Naive thymus-derived CD4-positive, alpha-beta T cell (primary cell): ENCODE data around the gene MAML2. TPM values are rescaled to one million over a fixed set of nuclear protein-coding genes. Genes with fewer than 3 reads are reported as not detected.
A peak's percentile ranks its signal among the peaks of the same experiment; 100 is the strongest.

Source experiments
- ATAC-seq: fragments of 150-1000 bp; cut with Tn5 transposase; 2 replicates; pipeline ENCODE4 v1.10.0; 2021; ENCODE audit warnings: mild to moderate bottlenecking, moderate library complexity
- CTCF ChIA-PET: fragments of 350-600 bp; sonication (Branson Sonifier 250); formaldehyde crosslinking; loops from one replicate; lab custom pipeline; 2021; ENCODE audit warnings: antibody characterized with exemption; lab: Charles Lee
- POLR2A ChIA-PET: fragments of 350-600 bp; sonication (Branson Sonifier 250); formaldehyde crosslinking; loops from one replicate; lab custom pipeline; 2021; ENCODE audit warnings: antibody characterized with exemption, inconsistent platforms; lab: Charles Lee
- DNase-seq, 9 donors: peaks; one replicate each; pipeline versions ENCODE4 v3.0.0 to v3.0.0-alpha.2; 2020 to 2022; ENCODE audit warnings: mixed read lengths in 1 of 9
- H3K27ac ChIP-seq: one replicate; pipeline ENCODE4 v1.7.0; 2013; ENCODE audit warnings: mild to moderate bottlenecking, low read depth, low read length, moderate library complexity
- H3K27me3 ChIP-seq, 2 donors: one replicate each; pipeline ENCODE4 v1.7.0; 2013; ENCODE audit warnings: low read length in 2 of 2, mild to moderate bottlenecking in 2 of 2, moderate library complexity in 2 of 2; ENCODE audit not compliant: control insufficient read depth in 2 of 2, insufficient read depth in 2 of 2
- H3K36me3 ChIP-seq, 3 experiments: 1 replicate in 2 of 3; 2 replicates in 1 of 3; pipeline ENCODE4 v1.7.0; 2013; ENCODE audit warnings: low read length in 3 of 3, mild to moderate bottlenecking in 3 of 3, moderate library complexity in 1 of 3; ENCODE audit not compliant: insufficient read depth in 3 of 3, control insufficient read depth in 2 of 3
- H3K4me1 ChIP-seq, 2 donors: one replicate each; pipeline ENCODE4 v1.7.0; 2013; ENCODE audit warnings: low read length in 2 of 2, mild to moderate bottlenecking in 2 of 2, moderate library complexity in 1 of 2; ENCODE audit not compliant: control insufficient read depth in 2 of 2, insufficient read depth in 2 of 2
- H3K4me3 ChIP-seq: 2 replicates; pipeline ENCODE4 v1.7.0; 2013; ENCODE audit warnings: mild to moderate bottlenecking, low read length
- H3K9me3 ChIP-seq, 3 experiments: 1 replicate in 2 of 3; 2 replicates in 1 of 3; pipeline ENCODE4 v1.7.0; 2013; ENCODE audit warnings: low read length in 3 of 3; ENCODE audit not compliant: control insufficient read depth in 2 of 3
- H3K27ac Mint-ChIP-seq, 9 donors: one replicate each; pipeline ENCODE4 v1.8.0; 2020 to 2022; ENCODE audit warnings: mixed read lengths in 9 of 9, mild to moderate bottlenecking in 8 of 9, moderate library complexity in 5 of 9, inconsistent platforms in 2 of 9
- H3K27me3 Mint-ChIP-seq, 5 donors: one replicate each; pipeline ENCODE4 v1.8.0; 2021 to 2022; ENCODE audit warnings: mixed read lengths in 5 of 5, mild to moderate bottlenecking in 1 of 5
- H3K36me3 Mint-ChIP-seq, 5 donors: one replicate each; pipeline ENCODE4 v1.8.0; 2020 to 2022; ENCODE audit warnings: mixed read lengths in 5 of 5, mild to moderate bottlenecking in 3 of 5, inconsistent platforms in 1 of 5
- H3K4me1 Mint-ChIP-seq, 7 donors: one replicate each; pipeline ENCODE4 v1.8.0; 2020 to 2022; ENCODE audit warnings: mixed read lengths in 7 of 7, mild to moderate bottlenecking in 3 of 7, inconsistent platforms in 1 of 7
- H3K4me3 Mint-ChIP-seq, 10 donors: one replicate each; pipeline ENCODE4 v1.8.0; 2020 to 2022; ENCODE audit warnings: mild to moderate bottlenecking in 10 of 10, mixed read lengths in 10 of 10, moderate library complexity in 6 of 10, inconsistent platforms in 2 of 10
- H3K9me3 Mint-ChIP-seq, 11 donors: one replicate each; pipeline ENCODE4 v1.8.0; 2020 to 2022; ENCODE audit warnings: mixed read lengths in 11 of 11, mild to moderate bottlenecking in 4 of 11, inconsistent platforms in 1 of 11, moderate library complexity in 1 of 11
- intact Hi-C, 2 donors: fragments of 100-400 bp; cut with micrococcal nuclease; formaldehyde crosslinking; loops; one replicate each; pipeline ENCODE4 v1.15.1; 2023
- polyA plus RNA-seq, 2 donors: library from polyadenylated mRNA; unstranded; fragments of 300-500 nt; fragmentation: Illumina TruSeq; gene quantifications; one replicate each; pipeline ENCODE4 v1.2.3, GENCODE V29; 2021
- total RNA-seq, 6 experiments: library from RNA in 5 of 6; stranded (reverse) in 5 of 6; gene quantifications; 1 replicate in 5 of 6; 2 replicates in 1 of 6; pipeline ENCODE4 v1.2.3 and lab custom pipeline; 2021 to 2026

The MAML2 gene
- total and polyA plus RNA-seq, 7 experiments from 2014 or later = 12.6 to 81.3 (median 52.5) TPM

DNA sequence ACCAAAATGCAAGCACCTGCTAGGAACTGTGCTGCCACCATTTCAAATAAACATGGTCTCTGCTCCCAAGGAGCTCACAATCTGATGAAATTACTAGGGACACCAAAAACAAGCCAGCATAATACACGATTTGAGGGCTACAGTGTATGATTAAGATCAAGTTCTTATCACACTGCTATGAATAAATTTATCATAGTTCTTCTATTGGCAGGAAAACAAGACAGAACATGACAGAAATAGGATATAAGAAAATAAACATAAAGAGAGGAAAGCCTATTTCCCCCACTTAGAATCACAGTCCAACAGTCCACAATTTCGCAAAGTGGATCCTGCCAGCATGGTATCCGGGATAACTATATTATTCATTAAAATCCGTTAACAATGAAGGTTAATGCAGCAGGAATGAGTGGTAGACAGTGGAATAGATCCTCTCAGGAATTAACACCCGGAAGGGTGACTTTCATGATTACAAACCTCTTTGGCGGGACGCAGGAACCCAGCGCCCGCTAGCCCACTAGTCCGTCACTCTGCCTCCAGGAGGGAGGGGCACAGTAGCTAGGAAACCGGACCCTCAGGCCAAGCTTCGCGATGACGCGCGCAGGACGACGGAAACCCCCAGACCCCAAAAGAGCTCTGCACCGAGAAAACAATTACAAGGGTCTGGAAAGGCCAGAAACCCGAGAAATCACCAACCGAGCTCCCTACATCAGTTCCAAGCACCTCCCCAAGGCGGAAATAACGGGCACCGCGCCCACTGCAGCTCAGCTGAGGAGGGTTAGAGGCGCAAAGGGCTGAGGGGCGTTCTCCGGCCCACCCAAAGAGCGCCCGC lies 46.1 kb upstream of the MAML2 start:
- H3K27ac ChIP-seq = peak overlapping the region; percentile 86
- H3K4me1 ChIP-seq = peaks cover 18% of the 10 kb centered on the region in 2 donors
- H3K27me3 ChIP-seq = no peaks in the 10 kb centered on the region
- H3K27me3 Mint-ChIP-seq = no peaks in the 10 kb centered on the region
- DNase-seq (no peak), ATAC-seq (peak; percentile 65)
- peak overlapping the region; percentile 84 to 99 (median 94) for H3K4me3 Mint-ChIP-seq
- peaks cover 0 to 11% (median 3%) of the 10 kb centered on the region in 11 donors for H3K9me3 Mint-ChIP-seq
- peaks cover 0 to 4% (median 0%) of the 10 kb centered on the region in 3 experiments for H3K36me3 ChIP-seq
- H3K4me1 Mint-ChIP-seq = peaks cover 36 to 73% (median 66%) of the 10 kb centered on the region in 7 donors
- intact Hi-C loops = loop anchor here (1.0 to 5.0 kb wide), 13 partner anchors 46 to 1416 kb away; partner anchors contain the start of genes CEP57 (in 1 of the 2), CWC15 (in 1 of the 2), ENDOD1 (in 1 of the 2) and FAM76B (in 1 of the 2)
- peak overlapping the region; percentile 71 to 97 (median 91) for H3K27ac Mint-ChIP-seq
- no peaks in the 10 kb centered on the region for H3K9me3 ChIP-seq
- peaks cover 2 to 25% (median 14%) of the 10 kb centered on the region in 5 donors for H3K36me3 Mint-ChIP-seq
- peak overlapping the region; percentile 66 for H3K4me3 ChIP-seq
- CTCF ChIA-PET = interaction anchor here (0.7 to 2.2 kb wide), 11 partner anchors 7 to 1066 kb away, joined by 3 to 10 read pairs (median 4); partner anchors contain the start of gene MAML2
- POLR2A ChIA-PET = interaction anchor here (0.6 to 2.1 kb wide), 16 partner anchors 14 to 1416 kb away, joined by 3 to 13 read pairs (median 5); partner anchors contain the start of genes CEP57, CWC15, FAM76B and KDM4D

GRCh38 chr11:96385187-96385586 lies 42.2 kb upstream of the MAML2 start:
- H3K27me3 Mint-ChIP-seq = no peaks in the 10 kb centered on the region
- POLR2A ChIA-PET = no interaction called here
- peaks cover 5 to 22% (median 10%) of the 10 kb centered on the region in 5 donors for H3K36me3 Mint-ChIP-seq
- H3K9me3 ChIP-seq = no peaks in the 10 kb centered on the region
- H3K27me3 ChIP-seq = no peaks in the 10 kb centered on the region
- DNase-seq (no peak), ATAC-seq (no peak)
- no peaks in the 10 kb centered on the region for H3K9me3 Mint-ChIP-seq
- H3K27ac ChIP-seq = no peak overlapping the region
- H3K4me3 Mint-ChIP-seq = peak overlapping the region in 6 of 10 donors; percentile 1 to 43 (median 26)
- H3K4me1 Mint-ChIP-seq = peaks cover 27 to 67% (median 56%) of the 10 kb centered on the region in 7 donors
- H3K4me1 ChIP-seq = peaks cover 8 to 14% of the 10 kb centered on the region in 2 donors
- peaks cover 0 to 11% (median 0%) of the 10 kb centered on the region in 3 experiments for H3K36me3 ChIP-seq
- H3K4me3 ChIP-seq = no peak overlapping the region
- intact Hi-C loops = loop anchor here (5.0 kb wide), 3 partner anchors 148 to 463 kb away; partner anchors contain the start of gene MTMR2 (in 1 of the 2)
- peak overlapping the region in 8 of 9 donors; percentile 14 to 86 (median 68) for H3K27ac Mint-ChIP-seq
- CTCF ChIA-PET = no interaction called here

GRCh38 chr11:96384156-96384555 lies 41.2 kb upstream of the MAML2 start:
- Mint-ChIP-seq H3K9me3 (no peaks in the 10 kb centered on the region), H3K4me1 (peaks cover 29 to 66% (median 56%) of the 10 kb centered on the region in 7 donors), H3K27ac (peak overlapping the region; percentile 72 to 93 (median 88)), H3K27me3 (no peaks in the 10 kb centered on the region), H3K4me3 (peak overlapping the region; percentile 30 to 84 (median 71)), H3K36me3 (peaks cover 5 to 31% (median 19%) of the 10 kb centered on the region in 5 donors)
- ChIA-PET CTCF (interaction anchor here (0.7 to 0.8 kb wide), 3 partner anchors 10 to 1230 kb away, joined by 3 to 4 read pairs (median 3); no protein-coding TSS in a partner anchor), POLR2A (no interaction called here)
- Histone ChIP-seq H3K27me3 (no peaks in the 10 kb centered on the region), H3K27ac (peak overlapping the region; percentile 57), H3K4me1 (peaks cover 8 to 14% of the 10 kb centered on the region in 2 donors), H3K9me3 (no peaks in the 10 kb centered on the region), H3K4me3 (no peak overlapping the region), H3K36me3 (peaks cover 0 to 7% (median 5%) of the 10 kb centered on the region in 3 experiments)
- ATAC-seq (no peak), DNase-seq (peak in 4 of 9 donors; percentile 8 to 17 (median 12))
- intact Hi-C loops = no loop called here

DNA sequence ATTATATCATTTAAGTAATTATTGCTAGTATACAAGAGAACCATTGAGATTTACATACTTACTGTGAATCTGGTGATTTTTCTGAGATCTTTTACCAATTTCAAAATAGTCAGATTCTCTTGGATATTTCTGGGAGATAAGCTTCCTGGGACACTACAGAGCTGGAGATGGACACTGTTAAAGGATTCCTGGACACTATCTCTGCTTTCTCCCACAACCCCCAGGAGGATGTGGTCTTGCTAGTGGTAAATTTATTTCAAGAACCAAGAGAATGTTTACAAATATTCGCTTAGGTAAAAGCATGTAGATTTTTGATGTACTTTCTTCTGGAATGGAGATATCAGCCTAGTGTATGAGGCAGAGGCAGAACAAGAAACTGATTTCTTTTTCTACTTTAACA lies 33.8 kb upstream of the MAML2 start:
- peaks cover 9 to 53% (median 27%) of the 10 kb centered on the region in 5 donors for H3K36me3 Mint-ChIP-seq
- H3K4me1 Mint-ChIP-seq = peaks cover 0 to 11% (median 6%) of the 10 kb centered on the region in 7 donors
- no peaks in the 10 kb centered on the region for H3K9me3 Mint-ChIP-seq
- DNase-seq (no peak), ATAC-seq (no peak)
- no peak overlapping the region for H3K4me3 Mint-ChIP-seq
- intact Hi-C loops = no loop called here
- Histone ChIP-seq H3K4me3 (no peak overlapping the region), H3K4me1 (no peaks in the 10 kb centered on the region), H3K9me3 (no peaks in the 10 kb centered on the region), H3K27ac (no peak overlapping the region), H3K27me3 (no peaks in the 10 kb centered on the region), H3K36me3 (peaks cover 0 to 10% (median 5%) of the 10 kb centered on the region in 3 experiments)
- H3K27me3 Mint-ChIP-seq = no peaks in the 10 kb centered on the region
- no peak overlapping the region for H3K27ac Mint-ChIP-seq
- ChIA-PET POLR2A (no interaction called here), CTCF (no interaction called here)

- H3K4me3 ChIP-seq = no peak overlapping the region
- intact Hi-C loops = no loop called here
- peaks cover 0 to 6% (median 2%) of the 10 kb centered on the region in 7 donors for H3K4me1 Mint-ChIP-seq
- H3K36me3 ChIP-seq = peaks cover 0 to 13% (median 0%) of the 10 kb centered on the region in 3 experiments
- H3K4me1 ChIP-seq = no peaks in the 10 kb centered on the region
- H3K27ac Mint-ChIP-seq = no peak overlapping the region
- H3K27me3 ChIP-seq = no peaks in the 10 kb centered on the region
- H3K4me3 Mint-ChIP-seq = no peak overlapping the region
- CTCF ChIA-PET = no interaction called here
- no peak for ATAC-seq
- peaks cover 10 to 45% (median 36%) of the 10 kb centered on the region in 5 donors for H3K36me3 Mint-ChIP-seq
- POLR2A ChIA-PET = no interaction called here
- no peak overlapping the region for H3K27ac ChIP-seq
- no peaks in the 10 kb centered on the region for H3K9me3 ChIP-seq
- peaks cover 0 to 2% (median 0%) of the 10 kb centered on the region in 11 donors for H3K9me3 Mint-ChIP-seq
- no peaks in the 10 kb centered on the region for H3K27me3 Mint-ChIP-seq
- no peak for DNase-seq
Measured at GRCh38 chr11:96373826-96374225, 30.8 kb upstream of the MAML2 start.

- Histone ChIP-seq H3K27ac (no peak overlapping the region), H3K27me3 (no peaks in the 10 kb centered on the region), H3K36me3 (peaks cover 0 to 10% (median 5%) of the 10 kb centered on the region in 3 experiments), H3K4me1 (no peaks in the 10 kb centered on the region), H3K4me3 (no peak overlapping the region), H3K9me3 (no peaks in the 10 kb centered on the region)
- CTCF ChIA-PET = no interaction called here
- Mint-ChIP-seq H3K36me3 (peaks cover 6 to 34% (median 28%) of the 10 kb centered on the region in 5 donors), H3K4me1 (peaks cover 0 to 5% (median 0%) of the 10 kb centered on the region in 7 donors), H3K27ac (no peak overlapping the region), H3K27me3 (no peaks in the 10 kb centered on the region), H3K9me3 (peaks cover 0 to 3% (median 0%) of the 10 kb centered on the region in 11 donors), H3K4me3 (no peak overlapping the region)
- ATAC-seq (no peak), DNase-seq (no peak)
- intact Hi-C loops = no loop called here
- POLR2A ChIA-PET = no interaction called here
Measured at GRCh38 chr11:96367342-96367741, 24.3 kb upstream of the MAML2 start.
